Measurements from ENCODE around the gene SEPTIN2.

Gene SEPTIN2

GRCh38 chr2:241315879-241316631, at the start of gene SEPTIN2:
Gene SEPTIN2, plus strand, starts transcription at chr2:241315925. Its CDS starts 8,308 bp downstream, at chr2:241324233.
- DNase-seq (ENCODE audit: insufficient read length, low spot score) (peak; percentile 41), FAIRE-seq (no peak)
- peak; percentile 77 for TF ChIP-seq POLR2A (IDR thresholded peaks at IDR 0.05; ENCODE audit: low read depth, low read length)

DNA sequence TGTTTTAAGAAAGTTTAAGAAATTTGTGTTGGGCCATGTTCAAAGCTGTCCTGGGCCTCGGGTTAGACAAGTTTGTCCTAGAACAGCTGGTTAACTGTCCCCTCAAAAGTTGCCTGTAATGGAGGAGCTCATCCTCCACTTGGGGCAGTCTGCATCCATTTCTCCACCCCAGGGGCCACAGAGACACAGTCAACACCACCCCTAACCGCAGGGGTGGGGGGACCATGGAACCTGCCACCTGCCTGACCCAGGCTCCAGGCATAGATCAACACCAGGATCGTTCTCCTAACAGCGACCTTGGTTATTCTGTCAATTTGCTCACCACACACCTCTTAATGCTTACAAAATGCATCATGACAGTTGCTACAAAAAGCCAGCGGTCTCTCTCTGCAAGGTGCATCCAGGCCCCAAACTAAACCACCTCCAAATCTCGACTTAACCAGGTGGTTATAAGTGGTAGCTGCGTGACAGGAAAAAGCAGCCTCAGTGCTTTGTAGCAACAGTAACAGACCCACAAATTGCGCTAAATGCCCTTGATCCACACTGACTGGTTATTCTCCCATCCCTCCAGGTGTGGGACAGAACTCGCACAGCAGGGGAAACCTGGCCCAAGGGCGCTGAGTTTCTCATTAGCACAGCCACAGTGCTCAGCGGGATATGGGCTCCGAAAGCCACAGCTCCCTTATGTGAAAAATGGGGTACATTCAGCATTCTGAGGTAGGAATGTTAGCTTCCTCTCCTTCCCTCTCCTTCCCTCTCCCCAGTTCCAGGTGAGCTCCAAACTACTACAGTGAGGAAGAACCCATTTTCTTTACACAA, 48.3 kb upstream of the SEPTIN2 start:
- no peak for DNase-seq (ENCODE audit: insufficient read length, low spot score)
- no peak for TF ChIP-seq POLR2A (IDR thresholded peaks at IDR 0.05; ENCODE audit: low read depth, low read length)
- FAIRE-seq = no peak

GRCh38 chr2:241268306-241268705, 47.4 kb upstream of the SEPTIN2 start:
- FAIRE-seq = no peak
- DNase-seq (ENCODE audit: insufficient read length, low spot score) = no peak
- TF ChIP-seq POLR2A (IDR thresholded peaks at IDR 0.05; ENCODE audit: low read depth, low read length) = no peak

DNA sequence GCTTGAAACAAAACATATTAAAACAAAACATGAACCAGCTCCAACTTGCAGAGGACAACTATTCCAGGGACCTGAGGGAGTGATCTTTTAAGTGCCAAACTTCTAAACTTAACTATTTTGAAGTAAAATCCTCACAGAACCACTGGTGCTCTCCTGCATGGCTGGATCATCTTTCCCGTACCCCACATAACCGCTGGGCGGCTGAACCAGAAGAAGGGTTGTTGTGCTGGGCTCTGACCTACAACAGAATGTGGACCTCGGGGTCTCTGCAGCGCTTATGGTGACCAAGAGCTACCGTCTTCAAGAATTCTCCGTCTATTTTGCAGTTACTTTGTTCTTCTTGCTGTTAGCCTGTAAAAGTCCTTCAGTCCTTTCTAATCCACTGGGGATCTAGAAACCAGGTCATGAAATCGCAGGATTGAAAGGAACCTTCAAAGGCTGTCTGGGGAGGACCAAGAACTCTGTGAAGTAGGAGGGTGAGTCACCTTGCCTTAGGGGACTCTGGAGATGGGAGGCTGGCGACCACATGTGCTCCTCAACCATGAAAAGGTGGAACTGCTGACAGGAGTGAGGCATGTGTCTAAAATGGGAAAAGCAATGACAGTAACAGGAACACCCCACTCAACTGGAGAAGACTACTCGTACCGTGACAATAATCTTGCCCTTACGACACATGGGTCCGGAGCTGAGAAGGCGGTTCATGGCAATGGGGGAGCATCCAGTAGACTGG, 46.8 kb upstream of the SEPTIN2 start:
- no peak for FAIRE-seq
- no peak for TF ChIP-seq POLR2A (IDR thresholded peaks at IDR 0.05; ENCODE audit: low read depth, low read length)
- no peak for DNase-seq (ENCODE audit: insufficient read length, low spot score)

DNA sequence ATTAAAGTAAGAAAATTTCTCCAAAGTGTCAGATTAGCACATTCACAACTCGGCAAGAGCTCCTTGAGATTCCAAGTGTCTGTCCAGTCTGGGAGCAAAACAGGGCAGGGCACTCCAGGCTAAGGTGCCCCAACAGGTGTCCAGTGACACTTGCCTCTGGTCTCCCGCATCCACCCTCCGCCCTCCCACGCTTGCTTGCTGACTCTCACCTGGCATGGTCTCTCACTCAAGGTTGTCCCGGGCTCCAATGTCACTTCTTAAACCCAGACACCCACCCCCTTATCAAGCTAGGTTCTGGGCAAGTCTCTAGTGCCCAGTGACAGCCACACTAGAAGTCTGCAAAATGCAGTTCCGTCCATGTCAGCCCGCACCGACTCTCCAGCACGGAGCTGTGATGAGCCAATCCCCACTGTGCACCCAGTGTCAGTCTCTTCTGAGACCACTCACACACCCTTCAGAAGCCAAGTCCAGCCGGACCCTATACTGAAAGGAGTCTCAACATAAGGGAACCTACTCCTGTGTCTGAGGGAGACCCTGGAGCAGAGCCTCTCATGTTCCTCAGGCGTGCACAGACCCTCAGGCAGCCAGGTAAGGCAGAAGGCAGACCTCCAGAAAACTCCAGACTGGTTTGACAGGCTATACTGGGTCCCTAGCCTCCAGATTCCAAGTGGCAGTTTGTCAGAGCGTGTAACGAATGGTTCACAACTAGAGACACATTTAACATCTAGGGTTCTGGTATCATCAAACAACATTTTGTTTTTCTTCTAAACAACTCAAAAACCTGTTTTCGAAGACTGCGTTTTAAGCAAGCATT, 45.8 kb upstream of the SEPTIN2 start:
- no peak for TF ChIP-seq POLR2A (IDR thresholded peaks at IDR 0.05; ENCODE audit: low read depth, low read length)
- no peak for FAIRE-seq
- no peak for DNase-seq (ENCODE audit: insufficient read length, low spot score)

DNA sequence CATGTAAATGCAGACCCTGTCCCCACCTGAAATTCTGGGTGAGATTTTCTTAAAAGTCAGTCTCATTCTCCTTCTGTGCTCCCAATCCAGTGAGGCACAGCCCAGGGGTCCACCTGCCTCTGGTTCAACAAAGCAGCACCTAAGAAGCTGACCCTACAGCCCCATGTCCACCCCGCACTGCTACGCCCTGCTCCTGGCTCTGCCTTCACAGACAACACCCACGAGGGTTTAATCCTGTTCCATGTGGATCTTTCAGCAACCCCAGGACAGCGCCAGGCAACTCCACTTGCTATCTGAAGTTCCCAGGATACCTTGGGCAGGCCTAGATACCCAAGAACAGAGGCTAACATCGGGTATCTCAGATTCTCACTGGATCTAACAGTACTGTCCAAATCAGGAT, 45.2 kb upstream of the SEPTIN2 start:
- DNase-seq (ENCODE audit: insufficient read length, low spot score) (no peak), FAIRE-seq (no peak)
- no peak for TF ChIP-seq POLR2A (IDR thresholded peaks at IDR 0.05; ENCODE audit: low read depth, low read length)

GRCh38 chr2:241271706-241272302, 43.9 kb upstream of the SEPTIN2 start:
- peak; percentile 80 for DNase-seq (ENCODE audit: insufficient read length, low spot score)
- TF ChIP-seq POLR2A (IDR thresholded peaks at IDR 0.05; ENCODE audit: low read depth, low read length) = peak; percentile 55; the same call in 1 of the 2 replicates
- no peak for FAIRE-seq

DNA sequence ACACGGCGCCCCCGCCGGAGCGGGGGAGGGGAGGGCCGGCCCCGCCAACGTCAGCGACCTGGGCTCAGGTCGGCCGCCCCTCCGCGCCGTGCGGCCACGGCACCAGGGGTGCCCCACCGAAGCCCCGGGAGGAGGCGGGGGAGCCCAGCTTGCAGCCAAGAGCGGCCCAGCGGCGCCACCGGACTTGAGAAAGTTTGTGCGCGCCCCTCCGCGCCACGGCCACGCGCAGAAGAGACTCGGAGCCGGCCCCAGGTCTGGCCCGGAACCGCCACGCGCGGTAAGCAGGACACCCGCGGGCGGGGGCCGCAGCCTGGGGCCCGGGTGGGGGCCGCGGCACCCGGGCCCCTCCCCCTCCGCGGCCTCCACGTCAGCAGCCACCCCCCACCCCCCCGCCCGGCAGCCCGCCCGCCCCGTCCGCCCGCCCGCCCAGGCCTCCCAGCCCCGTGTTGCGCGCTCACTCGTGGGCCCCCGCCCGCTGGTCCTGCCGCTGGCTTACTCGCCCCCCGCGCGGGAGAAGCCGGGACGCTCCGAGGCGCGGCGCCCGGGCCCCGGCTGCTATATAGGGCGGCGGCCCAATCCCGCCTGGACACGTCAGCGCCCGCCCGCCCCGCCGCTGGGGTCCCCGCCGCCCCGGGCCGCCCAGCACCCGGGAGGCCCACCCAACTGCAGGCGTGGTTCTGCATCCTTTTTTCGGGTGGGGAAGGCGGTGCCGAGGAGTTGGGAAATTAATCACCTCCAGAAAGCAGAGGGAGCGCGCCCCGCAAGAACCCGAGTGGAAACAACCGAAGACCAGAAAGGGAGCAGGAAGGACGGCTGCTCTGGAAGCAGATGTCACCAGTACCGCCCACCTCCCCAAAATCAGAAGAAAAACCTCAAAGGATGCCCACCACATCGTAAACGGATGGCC, 43.2 kb upstream of the SEPTIN2 start:
- TF ChIP-seq POLR2A (IDR thresholded peaks at IDR 0.05; ENCODE audit: low read depth, low read length) = peak; percentile 77
- DNase-seq (ENCODE audit: insufficient read length, low spot score) (peak; percentile 60), FAIRE-seq (no peak)

- DNase-seq (ENCODE audit: insufficient read length, low spot score) (no peak), FAIRE-seq (no peak)
- no peak for TF ChIP-seq POLR2A (IDR thresholded peaks at IDR 0.05; ENCODE audit: low read depth, low read length)
Observed at GRCh38 chr2:241273210-241274020, 42.3 kb upstream of the SEPTIN2 start.

DNA sequence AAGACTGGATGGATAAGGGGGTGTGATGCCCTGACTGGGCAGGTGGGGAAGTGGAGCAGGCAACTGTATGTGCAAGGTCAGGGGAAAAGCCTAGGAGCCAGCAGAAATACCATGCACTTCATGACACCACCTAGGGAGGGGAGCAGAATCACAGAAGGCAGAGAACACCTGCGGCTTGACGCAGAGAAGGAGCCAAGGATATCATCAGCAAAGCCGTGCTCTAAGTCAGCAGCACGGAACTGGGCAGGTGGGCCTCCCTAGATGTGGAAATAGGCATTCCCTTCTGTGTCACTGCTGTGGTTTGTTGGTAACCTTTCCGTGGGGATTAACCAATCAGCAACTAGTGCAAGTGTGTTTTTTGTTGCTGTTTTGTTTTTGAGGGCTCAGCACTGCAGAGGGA, 41.6 kb upstream of the SEPTIN2 start:
- no peak for DNase-seq (ENCODE audit: insufficient read length, low spot score)
- FAIRE-seq = no peak
- no peak for TF ChIP-seq POLR2A (IDR thresholded peaks at IDR 0.05; ENCODE audit: low read depth, low read length)

- no peak for FAIRE-seq
Observed at GRCh38 chr2:241275504-241275903, 40.2 kb upstream of the SEPTIN2 start.

More at GRCh38 chr2:241275504-241275903, 40.2 kb upstream of the SEPTIN2 start:
- TF ChIP-seq POLR2A (IDR thresholded peaks at IDR 0.05; ENCODE audit: low read depth, low read length) = no peak
- DNase-seq (ENCODE audit: insufficient read length, low spot score) = no peak
